Glomerular endothelial cell (primary cell): ENCODE results near the gene NUPR1. TPM values are rescaled to one million over a fixed set of nuclear protein-coding genes. Genes with fewer than 3 reads are reported as not detected.
A peak's percentile ranks its signal among the peaks of the same experiment; 100 is the strongest.
"Not testable (repeated sequence)": the region's sequence is repeated elsewhere in the genome, so short reads cannot be mapped to it uniquely, and the experiment has no call there.

Experiments used
- DNase-seq: peaks from one replicate; pipeline ENCODE4 v3.0.0-alpha.2; 2011; ENCODE audit warnings: low read depth, low spot score; ENCODE audit errors: extremely low read depth
- total RNA-seq: library from RNA; depleted of rRNA; stranded (reverse); fragments of >200 nt; gene quantifications from 2 replicates; pipeline ENCODE4 v1.2.3, GENCODE V29; 2015

Gene NUPR1
- total RNA-seq, 1 donor from 2014 or later, result 0.23 TPM

GRCh38 chr16:28555561-28555960, 16.8 kb upstream of the NUPR1 start:
- DNase-seq, result no peak

DNA sequence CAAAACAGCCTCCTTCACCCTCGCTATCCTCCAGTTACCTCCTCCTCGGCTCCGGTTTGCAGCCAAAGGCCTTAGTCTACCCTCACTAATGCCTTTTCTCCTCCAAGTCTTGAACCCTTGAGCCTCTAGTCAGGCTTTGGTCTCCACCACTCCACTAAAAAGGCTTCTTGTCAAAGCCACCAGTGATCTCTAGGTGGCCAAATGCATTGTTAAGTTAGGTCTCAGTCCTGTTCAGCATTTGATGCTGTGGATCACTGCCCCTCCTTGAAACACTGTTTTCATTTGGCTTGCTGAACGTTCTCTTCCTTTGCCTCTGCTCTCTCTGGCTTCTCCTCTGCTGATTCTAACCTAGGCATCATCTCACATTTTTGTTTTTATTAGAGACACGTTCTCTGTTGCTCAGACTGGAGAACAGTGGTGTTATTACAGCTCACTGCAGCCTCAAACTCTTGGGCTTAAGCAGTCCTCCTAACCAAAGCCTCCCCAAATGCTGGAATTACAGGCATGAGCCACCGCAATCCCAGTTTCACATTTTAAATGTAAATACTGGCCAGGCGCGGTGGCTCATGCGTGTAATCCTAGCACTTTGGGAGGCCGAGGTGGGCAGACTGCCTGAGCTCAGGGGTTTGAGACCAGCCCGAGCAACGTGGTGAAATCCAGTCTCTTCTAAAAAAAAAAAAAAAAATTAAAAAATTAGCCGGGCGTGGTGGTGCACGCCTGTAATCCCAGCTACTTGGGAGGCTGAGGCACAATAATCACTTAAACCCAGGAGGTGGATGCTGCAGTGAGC, 16.1 kb upstream of the NUPR1 start:
- no peak for DNase-seq

DNA sequence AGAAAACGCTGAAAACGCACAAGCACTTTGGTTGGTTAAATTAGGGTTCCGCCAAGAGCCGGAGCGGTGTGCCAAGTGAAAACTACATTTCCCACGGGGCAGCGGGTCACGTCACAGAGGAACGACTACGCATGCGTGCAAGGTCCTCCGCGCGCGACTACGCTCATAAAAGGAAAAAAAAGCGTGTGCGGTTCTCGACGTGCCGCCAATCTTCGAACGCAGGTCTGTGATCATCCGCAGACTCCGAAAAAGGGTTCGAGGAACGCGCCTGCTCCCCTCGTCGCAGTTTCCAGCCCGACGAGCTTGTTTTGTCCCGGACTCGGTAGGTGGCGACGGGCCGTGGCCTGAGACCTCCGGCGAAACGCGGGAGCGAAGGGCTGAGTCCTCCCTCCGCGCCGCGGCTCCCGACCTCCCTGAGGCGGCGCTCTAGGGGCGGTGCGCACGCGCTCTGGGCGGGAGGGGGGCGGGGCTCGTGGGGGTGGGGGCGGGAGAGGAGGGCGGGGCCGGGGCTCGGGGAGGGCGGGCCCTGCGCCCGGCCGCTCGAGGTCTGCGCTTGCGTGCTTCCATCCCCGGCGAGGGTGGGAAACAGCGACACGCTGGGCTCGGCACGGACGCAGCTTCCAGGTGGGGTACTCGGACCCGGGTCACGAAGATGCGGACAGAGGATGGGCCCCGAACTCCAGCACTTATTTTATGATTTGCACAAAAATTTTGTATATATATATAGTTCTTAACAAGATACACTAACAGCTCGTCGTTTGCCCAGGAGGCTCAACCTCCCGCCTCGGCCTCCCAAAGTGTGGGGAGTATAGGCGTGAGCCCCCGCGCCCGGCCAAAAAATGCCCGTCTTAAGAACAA, 15.2 kb upstream of the NUPR1 start, which contains the start of gene SGF29:
TSS of gene SGF29 (plus strand) at position 145 of the 858 bp plus-strand sequence. CDS start 27,150 bp downstream, outside the sequence.
- DNase-seq, result peak; percentile 57

GRCh38 chr16:28549301-28549899, 10.6 kb upstream of the NUPR1 start:
- DNase-seq, result no peak

GRCh38 chr16:28548306-28548802, 9.6 kb upstream of the NUPR1 start:
- DNase-seq, result no peak

GRCh38 chr16:28546626-28547025, 7.9 kb upstream of the NUPR1 start:
- DNase-seq, result no peak

GRCh38 chr16:28545964-28546363, 7.2 kb upstream of the NUPR1 start:
- not testable (repeated sequence) for DNase-seq

DNA sequence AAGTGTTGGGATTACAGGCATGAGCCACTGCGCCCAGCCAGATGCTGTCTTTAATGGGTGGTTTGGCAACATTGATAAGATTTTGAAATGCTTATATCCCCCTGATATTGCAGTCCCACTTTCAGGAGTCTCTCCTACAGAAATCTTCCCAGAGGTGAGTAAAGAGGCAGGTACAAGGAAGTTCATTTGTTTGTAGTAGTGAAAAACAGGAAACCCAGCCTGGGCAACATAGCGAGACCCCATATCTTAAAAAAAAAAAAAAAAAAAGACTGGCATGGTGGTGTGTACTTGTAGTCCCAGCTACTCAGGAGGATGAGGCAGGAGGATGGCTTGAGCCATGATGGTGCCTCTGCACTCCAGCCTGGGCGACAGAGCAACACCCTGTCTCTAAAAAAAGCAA, 6.2 kb upstream of the NUPR1 start:
- DNase-seq, result no peak

- DNase-seq, result no peak
Measured at GRCh38 chr16:28543072-28543471, 4.3 kb upstream of the NUPR1 start.

DNA sequence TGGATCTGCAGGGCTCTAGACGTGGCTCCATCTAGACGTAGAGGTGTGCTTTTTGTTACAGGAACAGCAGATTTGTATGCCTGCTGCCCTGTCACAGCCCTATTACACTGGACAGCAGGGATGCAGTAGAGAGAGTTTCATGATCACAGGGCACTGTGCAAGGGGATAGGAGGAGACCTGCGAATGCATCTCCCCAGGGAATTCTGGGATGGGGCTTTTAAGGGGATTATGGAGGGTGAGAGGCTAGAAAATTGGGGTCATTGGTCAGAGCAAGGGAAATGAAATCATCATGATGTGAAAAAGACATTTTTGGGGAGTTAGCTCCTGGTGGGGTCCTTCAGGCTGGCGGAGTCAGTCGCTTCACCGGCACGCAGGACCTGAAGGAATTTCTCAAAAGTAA, 3.9 kb upstream of the NUPR1 start:
- no peak for DNase-seq

- no peak for DNase-seq
Measured at GRCh38 chr16:28540346-28540745, 1.6 kb upstream of the NUPR1 start.

DNA sequence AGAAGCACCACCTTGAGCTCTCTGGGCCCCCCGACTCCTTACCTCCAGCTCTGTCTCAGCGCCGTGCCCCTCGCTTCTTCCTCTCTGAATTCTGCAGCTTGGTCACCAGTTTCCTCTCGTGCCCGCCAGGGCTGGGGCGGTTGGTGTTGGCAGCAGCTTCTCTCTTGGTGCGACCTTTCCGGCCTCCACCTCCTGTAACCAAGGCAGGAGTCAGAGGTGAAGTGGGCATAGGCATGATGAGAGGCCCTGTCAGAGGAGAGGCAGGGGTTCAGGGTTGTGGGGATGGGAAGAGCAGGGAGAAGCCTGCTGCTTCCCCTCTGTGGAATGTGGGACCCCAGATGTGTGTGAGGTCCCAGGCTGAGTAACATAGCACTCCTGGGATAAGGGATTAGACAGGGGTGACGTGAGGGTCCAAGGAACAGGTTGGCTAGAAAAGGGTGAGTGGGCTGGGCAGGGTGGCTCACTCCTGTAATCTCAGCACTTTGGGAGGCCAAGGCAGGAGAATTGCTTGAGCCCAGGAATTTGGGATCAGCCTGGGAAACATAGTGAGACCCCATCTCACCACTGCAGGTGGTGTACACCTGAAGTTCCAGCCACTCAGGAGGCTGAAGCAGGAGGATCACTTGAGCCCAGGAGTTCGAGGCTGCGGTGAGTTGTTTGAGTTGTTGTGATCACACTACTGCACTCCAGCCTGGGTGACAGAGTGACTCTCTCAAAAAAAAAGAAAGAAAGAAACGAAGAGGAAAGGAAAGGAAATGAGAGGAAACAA, 626 bp downstream of the NUPR1 start:
- no peak for DNase-seq

GRCh38 chr16:28537076-28537475, 1.7 kb downstream of the NUPR1 start:
- DNase-seq, result no peak

- DNase-seq, result no peak
Measured at GRCh38 chr16:28534542-28535373, 4.0 kb downstream of the NUPR1 start.

- no peak for DNase-seq
Measured at GRCh38 chr16:28532940-28533647, 5.7 kb downstream of the NUPR1 start.

- DNase-seq, result no peak
Measured at GRCh38 chr16:28531777-28532744, 6.7 kb downstream of the NUPR1 start.

- no peak for DNase-seq
Measured at GRCh38 chr16:28529124-28529523, 9.7 kb downstream of the NUPR1 start.

DNA sequence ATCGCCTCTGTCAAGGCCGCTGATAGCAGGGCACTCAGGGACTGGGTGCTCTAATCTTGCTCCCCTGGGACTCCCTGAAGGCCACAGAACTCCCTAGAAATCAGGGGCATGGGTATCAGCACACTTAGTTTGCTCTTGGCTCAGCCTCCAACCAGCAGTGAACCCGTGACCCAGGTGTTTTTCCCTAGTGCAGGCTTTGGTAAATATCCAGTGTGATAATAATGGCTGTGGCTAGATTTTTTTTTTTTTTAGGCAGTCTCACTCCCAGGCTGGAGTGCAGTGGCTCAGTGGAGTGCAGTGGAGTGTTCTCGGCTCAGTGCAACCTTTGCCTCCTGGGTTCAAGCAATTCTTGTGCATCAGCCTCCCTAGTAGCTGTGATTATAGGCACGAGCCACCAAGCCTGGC, 10.3 kb downstream of the NUPR1 start:
- no peak for DNase-seq
